ENCODE results near the gene KISS1.

Gene KISS1

GRCh38 chr1:204162494-204163074 is 33.7 kb downstream of the KISS1 start:
- TF ChIP-seq, protein P1, sequence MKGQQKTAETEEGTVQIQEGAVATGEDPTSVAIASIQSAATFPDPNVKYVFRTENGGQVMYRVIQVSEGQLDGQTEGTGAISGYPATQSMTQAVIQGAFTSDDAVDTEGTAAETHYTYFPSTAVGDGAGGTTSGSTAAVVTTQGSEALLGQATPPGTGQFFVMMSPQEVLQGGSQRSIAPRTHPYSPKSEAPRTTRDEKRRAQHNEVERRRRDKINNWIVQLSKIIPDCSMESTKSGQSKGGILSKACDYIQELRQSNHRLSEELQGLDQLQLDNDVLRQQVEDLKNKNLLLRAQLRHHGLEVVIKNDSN (IDR thresholded peaks at IDR 0.05): no peak
- TF ChIP-seq RAD21 (IDR thresholded peaks at IDR 0.05; ENCODE audit: low read depth) (peak; percentile 97), ZBTB7A (IDR thresholded peaks at IDR 0.05; ENCODE audit: low read depth) (0 out of 2 replicates have a peak, but pooled peaks have one; percentile 31)

DNA sequence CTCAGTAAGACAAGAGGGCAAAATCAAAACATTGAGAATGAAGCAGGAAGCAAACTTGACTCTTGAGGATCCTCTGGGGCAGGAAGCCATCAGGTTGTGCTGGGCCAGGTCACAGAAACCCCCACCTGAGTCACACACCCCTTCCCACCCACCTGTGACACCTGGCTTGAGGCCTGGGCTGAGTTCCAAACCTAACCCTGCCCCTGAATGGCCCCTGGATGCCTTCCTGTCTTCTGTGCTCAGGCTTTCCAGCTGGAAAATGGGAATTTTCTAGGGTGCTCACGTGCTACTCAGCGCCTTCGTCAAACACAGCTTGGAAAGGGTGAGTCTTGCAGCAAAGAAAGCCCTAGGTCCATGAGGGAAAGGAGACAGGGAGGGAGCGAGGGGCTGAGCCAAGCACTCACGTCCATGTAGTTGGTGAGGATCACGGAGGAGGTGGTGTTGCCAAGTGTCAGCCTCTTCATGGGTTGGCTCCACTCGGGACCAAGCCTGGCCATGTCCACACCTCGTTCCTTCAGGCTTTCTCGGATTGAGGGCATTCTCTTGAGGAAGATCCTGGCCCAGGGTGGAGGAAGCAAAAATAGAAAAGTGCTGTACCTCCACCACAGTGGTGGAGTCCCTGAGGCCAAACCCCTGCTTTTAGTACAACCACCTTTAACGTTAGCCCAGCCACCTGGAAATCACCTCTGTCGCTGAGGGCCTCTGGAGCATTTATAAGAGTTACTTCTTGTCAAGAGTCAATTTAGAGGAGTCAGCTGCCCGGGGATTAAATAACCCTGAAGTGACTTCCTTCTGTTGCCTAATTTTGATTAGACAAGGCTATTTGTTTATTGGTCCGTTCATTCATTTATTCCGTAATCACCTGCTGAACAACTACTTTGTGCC is 34.4 kb downstream of the KISS1 start:
- no peak for TF ChIP-seq TCF12 (IDR thresholded peaks at IDR 0.05; ENCODE audit: low read depth)
- no peak for TF ChIP-seq ZBTB7A (IDR thresholded peaks at IDR 0.05; ENCODE audit: low read depth)
- TF ChIP-seq, protein P2, sequence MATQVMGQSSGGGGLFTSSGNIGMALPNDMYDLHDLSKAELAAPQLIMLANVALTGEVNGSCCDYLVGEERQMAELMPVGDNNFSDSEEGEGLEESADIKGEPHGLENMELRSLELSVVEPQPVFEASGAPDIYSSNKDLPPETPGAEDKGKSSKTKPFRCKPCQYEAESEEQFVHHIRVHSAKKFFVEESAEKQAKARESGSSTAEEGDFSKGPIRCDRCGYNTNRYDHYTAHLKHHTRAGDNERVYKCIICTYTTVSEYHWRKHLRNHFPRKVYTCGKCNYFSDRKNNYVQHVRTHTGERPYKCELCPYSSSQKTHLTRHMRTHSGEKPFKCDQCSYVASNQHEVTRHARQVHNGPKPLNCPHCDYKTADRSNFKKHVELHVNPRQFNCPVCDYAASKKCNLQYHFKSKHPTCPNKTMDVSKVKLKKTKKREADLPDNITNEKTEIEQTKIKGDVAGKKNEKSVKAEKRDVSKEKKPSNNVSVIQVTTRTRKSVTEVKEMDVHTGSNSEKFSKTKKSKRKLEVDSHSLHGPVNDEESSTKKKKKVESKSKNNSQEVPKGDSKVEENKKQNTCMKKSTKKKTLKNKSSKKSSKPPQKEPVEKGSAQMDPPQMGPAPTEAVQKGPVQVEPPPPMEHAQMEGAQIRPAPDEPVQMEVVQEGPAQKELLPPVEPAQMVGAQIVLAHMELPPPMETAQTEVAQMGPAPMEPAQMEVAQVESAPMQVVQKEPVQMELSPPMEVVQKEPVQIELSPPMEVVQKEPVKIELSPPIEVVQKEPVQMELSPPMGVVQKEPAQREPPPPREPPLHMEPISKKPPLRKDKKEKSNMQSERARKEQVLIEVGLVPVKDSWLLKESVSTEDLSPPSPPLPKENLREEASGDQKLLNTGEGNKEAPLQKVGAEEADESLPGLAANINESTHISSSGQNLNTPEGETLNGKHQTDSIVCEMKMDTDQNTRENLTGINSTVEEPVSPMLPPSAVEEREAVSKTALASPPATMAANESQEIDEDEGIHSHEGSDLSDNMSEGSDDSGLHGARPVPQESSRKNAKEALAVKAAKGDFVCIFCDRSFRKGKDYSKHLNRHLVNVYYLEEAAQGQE (IDR thresholded peaks at IDR 0.05; ENCODE audit: low read depth): no peak
- TF ChIP-seq CREB1 (IDR thresholded peaks at IDR 0.05; ENCODE audit: low read depth): no peak
- no peak for TF ChIP-seq TEAD4 (IDR thresholded peaks at IDR 0.05)
- TF ChIP-seq RAD21 (IDR thresholded peaks at IDR 0.05; ENCODE audit: low read depth): no peak
- TF ChIP-seq, protein P1 (IDR thresholded peaks at IDR 0.05): no peak
- TF ChIP-seq CEBPB (IDR thresholded peaks at IDR 0.05): no peak
- no peak for TF ChIP-seq YY1 (IDR thresholded peaks at IDR 0.05; ENCODE audit: low read depth)

- no peak for TF ChIP-seq TCF12 (IDR thresholded peaks at IDR 0.05; ENCODE audit: low read depth)
- no peak for TF ChIP-seq CEBPB (IDR thresholded peaks at IDR 0.05)
- TF ChIP-seq CREB1 (IDR thresholded peaks at IDR 0.05; ENCODE audit: low read depth): no peak
- TF ChIP-seq TEAD4 (IDR thresholded peaks at IDR 0.05): no peak
- TF ChIP-seq TAF1 (IDR thresholded peaks at IDR 0.05; ENCODE audit: low read depth): no peak
- TF ChIP-seq EGR1 (IDR thresholded peaks at IDR 0.05): no peak
- TF ChIP-seq, protein P2 (IDR thresholded peaks at IDR 0.05; ENCODE audit: low read depth): no peak
- no peak for TF ChIP-seq RAD21 (IDR thresholded peaks at IDR 0.05; ENCODE audit: low read depth)
- no peak for TF ChIP-seq MAX (IDR thresholded peaks at IDR 0.05)
- TF ChIP-seq FOXM1 (IDR thresholded peaks at IDR 0.05; ENCODE audit: borderline replicate concordance, low read depth): no peak
- TF ChIP-seq, protein P1 (IDR thresholded peaks at IDR 0.05): no peak
- no peak for TF ChIP-seq NFIC (IDR thresholded peaks at IDR 0.05)
- no peak for TF ChIP-seq EP300 (IDR thresholded peaks at IDR 0.05; ENCODE audit: borderline replicate concordance)
Measured at GRCh38 chr1:204157962-204158361, 38.3 kb downstream of the KISS1 start.

DNA sequence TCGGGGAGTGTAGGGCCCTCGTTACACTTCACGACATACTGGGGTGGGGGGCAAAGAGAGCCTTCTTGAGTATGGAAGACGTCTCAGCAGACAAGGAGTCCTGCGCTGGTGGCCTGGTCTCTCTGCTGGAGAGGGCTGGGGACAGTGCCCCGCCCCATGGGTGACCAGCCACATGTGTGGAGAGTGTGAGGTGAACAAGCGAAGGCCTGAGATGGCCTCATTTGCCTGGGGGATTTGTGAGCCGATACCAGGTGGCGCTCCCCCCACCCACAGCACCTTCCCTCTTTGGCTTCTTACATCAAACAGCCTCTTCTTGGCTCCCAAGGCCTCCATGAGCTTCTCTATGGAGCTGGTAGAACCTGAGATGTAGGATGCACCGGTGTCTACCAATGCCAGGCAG is 40.4 kb downstream of the KISS1 start:
- TF ChIP-seq RAD21 (IDR thresholded peaks at IDR 0.05; ENCODE audit: low read depth) (no peak), NFIC (IDR thresholded peaks at IDR 0.05) (no peak), EP300 (IDR thresholded peaks at IDR 0.05; ENCODE audit: borderline replicate concordance) (no peak), EGR1 (IDR thresholded peaks at IDR 0.05) (no peak), MAX (IDR thresholded peaks at IDR 0.05) (no peak), TCF12 (IDR thresholded peaks at IDR 0.05; ENCODE audit: low read depth) (no peak), CREB1 (IDR thresholded peaks at IDR 0.05; ENCODE audit: low read depth) (no peak), TAF1 (IDR thresholded peaks at IDR 0.05; ENCODE audit: low read depth) (no peak)
- TF ChIP-seq, protein P1 (IDR thresholded peaks at IDR 0.05): no peak
